Measurements from ENCODE around the gene LRRC3. TPM values are rescaled to one million over a fixed set of nuclear protein-coding genes. Genes with fewer than 3 reads are reported as not detected.
"Not testable (repeated sequence)": the region's sequence is repeated elsewhere in the genome, so short reads cannot be mapped to it uniquely, and the experiment has no call there.

LRRC3 gene
- polyA plus RNA-seq, 4 donors = 4.4 to 6.0 (median 5.0) TPM

DNA sequence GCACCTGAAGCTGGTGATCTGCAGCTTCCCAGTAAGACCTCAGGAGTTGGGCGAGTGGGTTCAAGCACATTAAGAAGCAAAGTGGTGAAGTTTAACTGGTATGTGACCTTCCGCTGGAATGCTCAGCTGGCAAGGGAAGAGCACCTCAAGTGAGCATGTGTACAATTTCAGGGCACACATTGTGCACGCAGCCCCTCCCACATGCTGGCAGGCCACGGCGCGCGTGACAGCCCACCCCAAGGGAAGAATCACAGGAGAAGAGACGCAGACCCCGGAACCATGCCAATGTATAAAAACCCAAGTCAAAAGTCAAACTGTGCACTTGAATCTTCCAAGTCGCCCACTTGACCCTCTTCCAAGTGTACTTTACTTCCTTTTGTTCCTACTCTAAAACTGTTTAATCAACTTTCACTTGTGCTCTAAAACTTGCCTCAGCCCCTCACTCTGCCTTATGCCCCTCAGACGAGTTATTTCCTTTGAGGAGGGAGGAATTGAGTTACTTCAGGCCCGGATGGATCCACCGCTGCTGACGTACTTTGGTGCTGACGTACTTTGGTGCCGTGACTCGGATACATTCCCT, 20.0 kb downstream of the LRRC3 start:
- no peak for DNase-seq (ENCODE audit: low read depth in 4 of 4, low spot score in 2 of 4)

DNA sequence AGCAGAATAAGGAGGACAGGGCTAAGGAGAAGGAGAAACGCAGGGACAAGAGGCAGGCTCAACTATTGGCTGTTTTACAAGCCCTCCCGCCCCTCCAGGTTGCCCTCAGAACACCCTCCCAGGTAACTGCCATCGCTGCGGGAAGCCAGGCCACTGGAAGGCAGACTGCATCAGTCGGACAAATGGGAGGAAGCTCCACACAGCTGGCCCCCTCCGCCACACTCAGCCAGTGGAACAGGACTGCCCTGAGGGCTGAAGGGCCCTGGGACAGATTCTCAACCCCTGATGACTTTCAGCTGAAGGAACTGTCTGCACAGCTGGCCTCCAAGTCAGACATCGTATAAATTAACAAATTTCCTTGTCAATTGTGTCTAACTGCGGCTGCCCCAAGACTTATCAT, 21.8 kb downstream of the LRRC3 start:
- no peak for DNase-seq (ENCODE audit: low read depth in 4 of 4, low spot score in 2 of 4)

DNA sequence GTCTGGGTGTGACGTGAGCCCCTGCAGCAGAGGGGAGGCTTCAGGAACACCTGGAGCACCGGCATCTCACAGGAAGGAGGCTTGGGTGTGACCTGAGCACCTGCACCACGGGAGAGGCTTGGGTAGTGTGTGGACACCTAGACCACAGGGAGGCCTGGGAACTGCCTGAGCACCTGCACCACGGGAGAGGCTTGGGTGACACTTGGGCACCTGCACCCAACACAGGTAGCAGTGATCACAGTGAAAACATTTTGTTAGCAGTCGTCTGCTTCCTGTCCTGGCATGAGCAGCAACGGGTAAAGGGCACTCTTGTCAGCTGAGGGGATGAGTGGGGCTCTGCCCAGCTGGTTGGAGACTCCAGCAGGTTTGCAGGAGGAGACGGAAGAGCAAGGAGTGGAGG, 22.4 kb downstream of the LRRC3 start:
- no peak for DNase-seq (ENCODE audit: low read depth in 4 of 4, low spot score in 2 of 4)

DNA sequence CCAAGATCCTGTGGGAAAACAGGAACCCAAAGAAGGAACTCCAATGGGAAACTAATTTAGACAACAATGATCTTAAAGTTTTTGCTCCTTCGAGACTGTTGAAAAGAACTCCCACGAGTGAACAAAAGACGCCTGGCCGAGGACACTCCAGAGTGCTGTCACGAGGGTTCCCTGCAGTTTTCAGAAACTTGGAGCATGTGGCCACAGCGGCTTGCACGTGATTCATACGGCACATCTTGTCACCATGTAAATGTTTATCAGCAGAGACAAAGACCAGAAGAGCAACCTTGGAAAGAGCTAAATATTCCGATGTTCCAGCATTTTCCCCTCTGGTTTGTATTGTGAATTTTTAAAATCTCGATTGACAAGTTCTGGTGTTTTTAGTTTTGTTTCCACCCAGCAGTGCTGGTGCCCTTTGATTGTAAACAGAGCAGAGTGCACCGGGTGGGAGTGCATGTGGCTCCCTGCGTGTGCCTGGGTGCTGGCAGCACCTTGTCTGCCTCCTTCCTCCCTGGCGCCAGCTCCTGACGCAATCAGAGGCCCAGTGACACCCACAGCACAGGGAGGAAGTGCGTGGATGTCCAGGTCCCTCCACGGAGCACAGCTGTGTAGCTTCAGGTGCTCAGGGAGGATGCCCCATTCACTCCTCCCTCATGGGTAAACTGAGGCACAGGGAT, 23.0 kb downstream of the LRRC3 start:
- DNase-seq (ENCODE audit: low read depth in 4 of 4, low spot score in 2 of 4) = no peak

DNA sequence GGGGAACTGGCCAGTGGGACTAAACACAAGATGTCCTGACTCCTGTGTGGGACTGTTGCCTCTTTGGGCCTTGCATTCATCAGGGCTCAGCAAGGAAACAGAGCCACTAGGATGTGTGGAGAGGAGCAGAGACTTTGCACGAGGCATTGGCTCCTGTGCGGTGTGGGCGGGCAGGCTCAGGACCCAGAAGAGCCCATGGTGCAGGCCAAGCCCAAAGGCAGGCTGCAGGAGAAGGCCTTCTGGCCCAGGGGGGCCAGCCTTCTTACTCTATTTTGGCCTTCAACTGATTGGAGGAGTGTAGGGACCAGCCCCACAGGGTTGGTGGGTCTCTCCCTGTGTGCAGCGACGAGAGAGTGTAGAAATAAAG, 23.5 kb downstream of the LRRC3 start:
- no peak for DNase-seq (ENCODE audit: low read depth in 4 of 4, low spot score in 2 of 4)

DNA sequence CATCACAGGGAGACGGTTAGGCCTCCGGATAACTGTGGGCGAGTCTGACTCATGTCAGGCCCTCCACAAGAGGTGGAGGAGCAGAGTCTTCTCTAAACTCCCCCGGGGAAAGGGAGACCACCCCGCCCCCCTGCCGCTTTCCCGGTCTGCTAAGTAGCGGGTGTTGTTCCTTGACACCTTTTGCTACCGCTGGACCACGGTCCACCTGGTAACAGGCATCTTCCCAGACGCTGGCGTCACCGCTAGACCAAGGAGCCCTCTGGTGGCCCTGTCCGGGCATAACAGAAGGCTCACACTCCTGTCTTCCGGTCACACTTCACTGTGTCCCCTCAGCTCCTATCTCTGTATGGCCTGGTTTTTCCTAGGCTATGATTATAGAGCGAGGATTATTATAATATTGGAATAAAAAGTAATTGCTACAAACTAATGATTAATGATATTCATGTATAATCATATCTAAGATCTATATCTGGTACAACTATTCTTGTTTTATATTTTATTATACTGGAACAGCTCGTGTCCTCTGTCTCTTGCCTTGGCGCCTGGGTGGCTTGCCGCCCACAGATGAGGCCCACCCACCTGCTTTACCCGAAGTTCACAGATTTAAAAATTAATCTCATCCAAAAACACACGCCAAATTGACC, 24.4 kb downstream of the LRRC3 start:
- DNase-seq (ENCODE audit: low read depth in 4 of 4, low spot score in 2 of 4) = not testable (repeated sequence)

DNA sequence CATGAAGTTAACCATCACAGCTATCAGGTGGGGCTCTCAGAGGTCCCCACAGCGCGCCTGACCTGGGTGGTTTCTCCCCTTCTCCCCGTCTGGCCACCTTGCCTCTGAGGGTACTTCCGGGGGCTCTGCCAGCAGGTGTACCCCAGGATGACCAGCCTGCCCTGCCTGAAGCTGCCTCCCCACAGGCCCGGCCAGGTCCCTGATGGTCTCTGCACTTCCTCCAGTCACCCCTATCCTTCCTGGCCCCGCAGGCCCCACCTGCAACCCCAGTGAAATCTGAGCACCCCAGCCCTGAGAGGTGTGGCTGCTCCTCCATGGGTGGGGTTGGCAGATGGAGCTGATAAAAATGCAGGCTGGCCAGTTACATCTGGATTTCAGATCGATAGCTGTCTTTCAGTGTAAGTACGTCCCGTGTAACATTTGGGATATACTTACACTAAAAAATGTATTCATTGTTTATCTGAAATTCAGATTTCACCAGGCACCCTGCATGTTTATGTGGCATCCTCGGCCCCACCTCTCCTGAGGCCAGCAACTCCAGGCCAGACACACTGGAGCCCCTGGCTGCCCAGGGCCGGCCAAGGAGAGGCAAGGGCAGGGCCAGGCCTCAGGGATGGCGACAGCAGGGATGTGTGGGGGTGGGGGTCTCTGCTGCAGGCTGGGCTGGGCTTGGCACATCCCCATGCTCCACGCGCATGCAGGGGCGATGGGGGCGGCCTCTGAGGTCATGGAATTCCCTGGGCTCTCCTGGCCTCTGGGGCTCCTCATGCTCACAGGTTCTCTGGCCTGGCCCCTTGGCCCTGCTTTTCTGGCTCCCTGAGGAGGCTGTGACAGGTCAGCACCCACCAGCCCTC, 25.1 kb downstream of the LRRC3 start:
- no peak for DNase-seq (ENCODE audit: low read depth in 4 of 4, low spot score in 2 of 4)

DNA sequence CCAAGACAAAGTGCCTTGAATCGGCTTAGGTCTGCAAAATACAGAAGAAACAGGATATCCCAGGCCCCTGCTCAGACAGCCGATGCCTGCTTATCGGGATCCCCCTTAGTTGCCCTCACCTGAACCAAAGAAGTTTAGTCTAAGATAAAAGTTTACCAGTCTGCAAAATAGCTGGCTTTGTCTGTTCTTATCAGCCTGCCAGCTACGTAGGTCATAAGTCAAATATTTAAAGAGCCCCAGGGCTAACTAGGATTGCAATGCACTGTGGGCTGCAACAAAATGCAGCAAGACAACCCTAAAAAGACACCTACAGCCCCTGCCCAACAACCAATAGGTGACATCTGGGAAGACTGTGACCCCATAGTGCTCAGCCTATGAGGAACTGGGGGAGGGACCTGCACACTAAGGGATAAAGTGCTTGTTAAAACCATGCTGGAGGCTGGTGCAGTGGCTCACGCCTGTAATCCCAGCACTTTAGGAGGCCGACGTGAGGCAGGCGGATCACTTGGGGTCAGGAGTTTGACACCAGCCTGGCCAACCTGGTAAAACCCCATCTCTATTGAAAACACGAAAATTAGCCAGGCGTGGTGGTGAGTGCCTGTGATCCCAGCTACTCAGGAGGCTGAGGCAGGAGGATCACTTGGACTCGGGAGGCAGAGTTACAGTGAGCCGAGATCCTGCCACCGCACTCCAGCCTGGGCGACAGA, 27.4 kb downstream of the LRRC3 start:
- DNase-seq (ENCODE audit: low read depth in 4 of 4, low spot score in 2 of 4) = no peak

DNA sequence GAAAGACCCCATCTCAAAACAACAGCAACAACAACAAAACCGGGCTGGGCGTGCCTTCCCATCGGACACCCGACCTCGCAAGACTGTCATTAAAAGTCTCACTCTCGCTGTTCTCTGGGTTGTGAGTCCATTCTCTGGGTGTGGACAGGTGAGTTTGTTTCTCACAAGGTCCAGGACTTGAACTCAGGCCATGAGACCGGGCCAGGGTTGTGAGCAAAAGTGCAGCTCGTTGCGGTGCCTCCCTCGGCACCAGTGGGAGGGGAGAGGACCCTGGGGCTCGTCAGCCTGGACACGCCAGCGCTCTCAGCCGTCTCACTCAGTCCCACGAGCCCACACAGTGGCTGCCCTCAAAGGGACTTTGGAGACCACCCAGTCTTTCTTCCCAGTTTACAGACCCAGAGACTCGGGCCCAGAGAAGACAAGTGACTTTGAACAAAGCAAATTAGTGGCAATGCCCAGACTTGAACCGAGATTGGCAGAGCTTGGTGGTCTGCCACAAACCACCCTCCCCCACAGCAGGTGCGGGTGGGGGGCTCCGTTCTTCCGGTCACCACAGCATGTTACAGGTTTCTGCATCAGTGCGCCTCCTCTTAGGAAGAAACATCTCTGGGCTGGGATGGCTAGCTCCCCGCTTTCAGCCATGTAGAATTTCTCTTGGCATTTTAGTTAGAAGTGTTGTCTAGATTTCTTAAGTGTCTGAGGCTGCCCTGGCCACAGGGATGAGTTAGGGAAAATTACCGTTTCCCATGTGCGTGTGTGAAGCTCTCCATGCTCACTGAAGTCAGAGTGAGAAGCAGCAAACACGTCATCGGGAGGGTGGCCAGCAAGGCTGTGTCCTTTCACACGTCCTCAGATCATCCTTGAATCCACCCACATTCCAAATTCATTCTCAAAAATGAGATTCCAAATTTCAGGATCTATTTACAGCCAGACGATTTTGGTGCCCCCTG, 28.3 kb downstream of the LRRC3 start:
- DNase-seq (ENCODE audit: low read depth in 4 of 4, low spot score in 2 of 4) = no peak

DNA sequence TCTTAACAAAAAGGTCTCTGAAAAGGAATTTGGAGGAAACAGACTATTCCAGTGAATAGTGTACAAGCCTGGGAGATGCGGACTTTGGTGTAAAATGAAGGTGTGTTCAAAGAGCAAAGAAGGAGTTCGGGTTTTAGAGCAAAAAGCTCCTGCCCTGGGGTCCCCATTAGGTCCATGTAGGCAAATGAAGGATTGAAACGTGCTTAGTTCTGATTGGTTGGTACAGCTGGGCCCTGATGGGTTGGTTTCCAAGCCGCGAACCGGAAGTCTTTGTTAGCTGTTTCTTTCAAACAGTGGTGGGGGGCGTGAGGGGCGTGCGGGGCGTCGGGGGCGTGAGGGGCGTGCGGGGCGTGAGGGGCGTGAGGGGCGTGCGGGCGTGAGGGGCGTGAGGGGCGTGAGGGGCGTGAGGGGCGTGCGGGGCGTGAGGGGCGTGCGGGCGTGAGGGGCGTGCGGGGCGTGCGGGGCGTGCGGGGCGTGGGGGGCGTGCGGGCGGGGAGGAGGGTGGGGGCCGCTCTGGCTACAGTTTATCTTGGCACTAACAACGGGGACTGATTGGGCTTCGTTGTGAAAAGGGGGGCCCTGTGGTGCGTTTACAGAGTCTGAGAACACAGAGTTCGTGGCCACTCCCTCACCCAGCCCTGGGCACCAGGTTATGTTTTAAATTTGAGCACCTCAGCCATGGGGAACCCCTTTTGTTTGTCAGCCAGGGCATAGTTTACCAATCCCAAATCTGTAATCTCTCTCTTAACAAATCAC, 29.4 kb downstream of the LRRC3 start:
- DNase-seq (ENCODE audit: low read depth in 4 of 4, low spot score in 2 of 4) = no peak

DNA sequence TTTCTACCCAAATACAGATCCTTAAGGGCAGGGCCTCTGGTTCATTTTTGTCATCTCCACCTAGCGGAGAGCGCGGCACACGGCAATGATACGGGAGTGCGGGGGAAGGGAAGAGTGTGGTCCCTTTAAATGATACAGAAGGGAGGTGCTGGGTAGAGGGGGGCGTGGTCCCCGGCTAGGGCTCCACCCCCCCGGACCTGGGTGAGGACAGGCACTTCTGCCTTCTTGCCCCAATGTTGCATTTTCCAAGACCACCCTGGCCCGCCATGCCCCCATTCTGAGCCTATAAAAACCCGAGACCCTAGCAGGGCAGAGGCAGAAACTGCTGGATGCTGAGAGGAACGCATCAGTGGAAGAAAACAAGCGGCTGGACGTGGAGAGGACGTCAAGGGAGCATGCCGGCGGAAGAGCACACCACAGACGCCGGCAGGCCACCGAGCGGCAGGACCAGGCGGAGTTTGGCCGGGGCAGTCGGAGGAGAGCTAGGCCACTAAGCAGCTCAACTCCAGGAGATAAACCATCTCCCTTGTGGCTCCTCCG, 30.0 kb downstream of the LRRC3 start:
- DNase-seq (ENCODE audit: low read depth in 4 of 4, low spot score in 2 of 4) = no peak

DNA sequence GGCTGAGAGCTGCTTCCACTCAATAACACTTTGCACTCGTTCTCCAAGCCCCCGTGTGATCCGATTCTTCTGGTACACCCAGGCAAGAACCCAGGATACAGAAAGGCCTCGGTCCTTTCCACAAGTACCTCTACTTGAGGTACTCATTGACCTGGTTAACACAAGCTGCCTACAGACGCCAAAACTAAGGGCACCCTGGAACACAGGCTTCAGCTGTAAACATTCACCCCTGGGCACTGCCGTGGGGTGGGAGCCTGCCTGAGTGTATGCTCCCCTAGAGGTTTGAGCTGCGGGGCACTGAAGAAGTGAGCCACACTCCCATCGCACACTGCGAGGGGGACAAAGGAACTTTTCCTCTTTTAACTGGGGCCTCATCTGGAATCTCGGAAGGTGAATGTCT, 30.5 kb downstream of the LRRC3 start:
- no peak for DNase-seq (ENCODE audit: low read depth in 4 of 4, low spot score in 2 of 4)

DNA sequence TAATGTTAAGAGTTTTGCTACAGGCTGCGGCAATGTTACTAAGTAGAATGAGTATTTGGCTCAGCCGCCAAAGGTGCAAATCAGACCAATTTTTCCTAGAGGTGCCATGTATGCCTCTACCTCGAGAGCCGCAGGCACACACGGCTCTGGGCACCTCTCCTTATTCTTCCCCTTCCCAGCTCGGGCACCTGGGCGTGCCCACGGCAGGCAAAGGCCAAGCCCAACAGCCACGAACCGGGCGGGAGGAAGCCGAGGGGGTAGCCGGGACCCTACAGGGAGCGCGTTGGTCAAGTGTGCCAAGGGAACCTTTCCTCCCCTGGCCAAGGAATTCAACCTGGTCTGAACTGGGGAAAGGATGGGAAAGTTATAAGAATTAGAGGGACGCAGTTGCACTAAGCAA, 31.0 kb downstream of the LRRC3 start:
- DNase-seq (ENCODE audit: low read depth in 4 of 4, low spot score in 2 of 4) = no peak

DNA sequence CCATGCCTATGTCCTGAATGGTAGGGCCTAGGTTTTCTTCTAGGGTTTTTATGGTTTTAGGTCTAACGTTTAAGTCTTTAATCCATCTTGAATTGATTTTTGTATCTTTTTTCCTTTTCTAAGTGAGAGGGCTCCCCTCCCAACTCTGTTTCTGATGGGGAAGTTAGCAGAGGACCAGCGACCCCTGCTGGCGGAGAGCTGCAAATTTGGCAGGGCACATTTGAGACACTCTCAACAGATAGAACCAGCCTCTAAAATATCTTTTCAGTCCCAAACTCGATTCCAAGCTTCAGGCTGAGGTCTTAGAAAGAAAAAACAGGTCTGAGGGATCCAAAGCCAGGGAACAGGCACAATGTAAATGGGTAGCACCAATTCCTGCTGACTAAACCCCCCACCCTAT, 32.5 kb downstream of the LRRC3 start:
- no peak for DNase-seq (ENCODE audit: low read depth in 4 of 4, low spot score in 2 of 4)

DNA sequence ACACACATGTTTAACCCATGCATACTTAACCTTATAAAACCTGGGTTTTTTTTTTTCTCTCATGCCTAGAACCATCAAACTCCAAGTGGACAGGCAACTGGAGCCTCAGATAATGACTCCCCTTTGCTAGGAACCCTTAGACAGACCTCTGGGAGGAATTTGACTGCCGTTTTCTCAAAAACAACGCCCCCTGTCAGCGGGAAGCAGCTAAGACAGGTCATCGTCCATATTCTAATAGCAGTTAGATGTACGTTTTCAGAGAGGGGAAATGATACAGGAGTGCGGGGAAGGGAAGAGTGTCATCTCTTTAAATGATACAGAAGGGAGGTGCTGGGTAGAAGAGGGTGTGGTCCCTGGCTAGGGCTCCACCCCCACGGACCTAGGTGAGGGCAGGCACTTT, 34.7 kb downstream of the LRRC3 start:
- no peak for DNase-seq (ENCODE audit: low read depth in 4 of 4, low spot score in 2 of 4)

DNA sequence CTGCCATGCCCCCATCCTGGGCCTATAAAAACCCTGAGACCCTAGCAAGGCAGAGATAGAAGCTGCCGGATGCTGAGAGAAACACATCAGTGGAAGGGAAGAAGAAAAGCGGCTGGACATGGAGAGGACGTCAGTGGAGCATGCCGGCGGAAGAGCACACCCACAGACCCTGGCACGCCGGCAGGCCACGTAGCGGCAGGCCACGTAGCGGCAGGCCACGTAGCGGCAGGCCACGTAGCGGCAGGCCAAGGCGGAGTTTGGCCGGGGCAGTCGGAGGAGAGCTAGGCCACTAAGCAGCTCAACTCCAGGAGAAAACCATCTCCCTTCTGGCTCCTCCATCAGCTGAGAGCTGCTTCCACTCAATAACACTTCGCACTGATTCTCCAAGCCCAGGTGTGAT, 35.1 kb downstream of the LRRC3 start:
- no peak for DNase-seq (ENCODE audit: low read depth in 4 of 4, low spot score in 2 of 4)

DNA sequence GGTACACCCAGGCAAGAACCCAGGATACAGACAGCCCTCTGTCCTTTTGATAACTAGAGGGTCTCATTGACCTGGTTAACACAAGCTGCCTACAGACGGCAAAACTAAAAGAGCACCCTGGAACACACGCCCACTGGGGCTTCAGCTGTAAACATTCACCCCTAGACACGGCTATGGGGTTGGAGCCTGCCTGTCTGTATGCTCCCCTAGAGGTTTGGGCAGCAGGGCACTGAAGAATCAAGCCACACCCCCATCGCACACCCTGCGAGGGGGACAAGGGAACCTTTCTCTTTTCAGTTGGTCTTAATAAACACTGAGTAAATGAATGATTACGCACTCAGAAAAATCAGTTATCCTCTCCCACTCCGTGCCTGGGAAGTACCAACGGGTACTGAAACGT, 35.5 kb downstream of the LRRC3 start:
- DNase-seq (ENCODE audit: low read depth in 4 of 4, low spot score in 2 of 4) = no peak

DNA sequence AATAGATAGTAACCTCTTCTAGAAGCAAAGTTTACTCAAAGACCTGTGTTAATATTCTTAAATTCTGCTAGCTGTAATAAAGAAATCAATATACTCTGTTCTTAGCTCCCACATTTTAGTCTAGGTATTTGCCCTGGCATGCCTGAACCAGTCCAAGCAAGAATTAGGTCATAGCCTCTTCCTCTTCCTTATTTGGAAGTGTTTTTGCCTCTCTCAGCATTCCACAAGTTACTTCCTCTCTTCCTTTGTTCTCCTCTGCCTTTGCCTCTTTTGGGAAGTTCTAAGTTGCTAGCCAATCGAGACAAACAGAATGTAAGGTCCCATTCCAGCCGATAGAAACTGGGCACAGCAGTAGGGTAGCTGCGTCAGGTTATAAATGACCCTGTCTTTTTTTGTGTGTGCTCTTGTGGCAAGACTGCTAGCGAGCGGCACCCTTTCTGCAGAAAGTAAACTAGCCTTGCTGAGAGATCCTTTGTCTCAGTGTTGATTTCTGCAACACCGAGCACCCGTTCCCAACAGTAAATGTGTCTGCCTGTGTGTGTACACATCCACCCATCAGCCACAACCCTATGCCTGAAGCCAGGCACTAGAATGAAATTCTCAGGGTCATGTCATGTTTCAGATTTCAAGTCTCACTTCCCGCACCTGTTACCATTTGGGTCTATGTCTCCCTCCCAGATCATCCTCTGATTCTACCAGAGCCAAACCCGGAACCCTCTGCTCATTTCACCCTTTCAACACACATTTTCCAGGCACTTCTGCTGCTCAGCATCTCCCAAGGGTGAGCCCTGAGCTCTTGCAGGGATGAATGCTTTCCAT, 37.5 kb downstream of the LRRC3 start:
- no peak for DNase-seq (ENCODE audit: low read depth in 4 of 4, low spot score in 2 of 4)

Measured in left renal cortex interstitium (tissue), 4 donors.